Left lung (tissue), 10 donors: ENCODE results near the gene MCL1. TPM values are rescaled to one million over a fixed set of nuclear protein-coding genes. Genes with fewer than 3 reads are reported as not detected.
A peak's percentile ranks its signal among the peaks of the same experiment; 100 is the strongest.

Experiments used
- ATAC-seq: fragments of 200-7000 bp; cut with Tn5 transposase; one replicate; pipeline ENCODE4 v1.9.1; 2020; ENCODE audit warnings: moderate library complexity
- DNase-seq, 4 donors: peaks; one replicate each; pipeline ENCODE4 v3.0.0-alpha.2; 2013 to 2020
- H3K27ac ChIP-seq, 2 donors: fragments of 200-600 bp; sonication (generic) in 1 of 2; one replicate each; pipeline versions ENCODE4 v1.5.0 to v1.8.0; 2020 to 2021
- H3K27me3 ChIP-seq, 2 donors: fragments of 200-600 bp; sonication (generic) in 1 of 2; one replicate each; pipeline versions ENCODE4 v1.5.0 to v1.8.0; 2020 to 2021
- H3K36me3 ChIP-seq, 2 donors: fragments of 200-600 bp; sonication (generic) in 1 of 2; one replicate each; pipeline versions ENCODE4 v1.5.0 to v1.8.0; 2020 to 2021
- H3K4me1 ChIP-seq, 2 donors: fragments of 200-600 bp; one replicate each; pipeline ENCODE4 v1.8.0; 2021
- H3K4me3 ChIP-seq, 2 donors: fragments of 200-600 bp; sonication (generic) in 1 of 2; one replicate each; pipeline versions ENCODE4 v1.5.0 to v1.8.0; 2020 to 2021; ENCODE audit warnings: mild to moderate bottlenecking in 1 of 2
- H3K9me3 ChIP-seq, 2 donors: fragments of 200-600 bp; sonication (generic) in 1 of 2; one replicate each; pipeline versions ENCODE4 v1.5.0 to v1.8.0; 2020 to 2021
- CTCF ChIP-seq, 2 donors: fragments of 200-600 bp; sonication (generic) in 1 of 2; IDR thresholded peaks; one replicate each; pipeline versions ENCODE4 v1.5.0 to v1.8.0; 2021; ENCODE audit warnings: antibody characterized with exemption in 2 of 2
- intact Hi-C, 2 donors: fragments of 100-400 bp; cut with DNase I; formaldehyde crosslinking; loops; one replicate each; pipeline versions ENCODE4 v1.11.2 to v1.14.2; 2022
- polyA plus RNA-seq, 6 donors: library from polyadenylated mRNA; unstranded; fragments of 120-200 nt; gene quantifications; one replicate each; pipeline ENCODE4 v1.2.1, GENCODE V29; 2013; ENCODE audit not compliant: insufficient read length in 6 of 6
- total RNA-seq, 2 donors: library from RNA; stranded (reverse); fragmentation: NEBNext Ultra II Directional; extraction: Animal tissue kit (Norgen Biotek cat#: 25700); gene quantifications; one replicate each; pipeline ENCODE4 v1.2.1, GENCODE V29; 2021
- donor health status: DM: no; HTN: yes; CAD: no.
- donor health status: DM: no; HTN: no; CAD: no.

The MCL1 gene
- total and polyA plus RNA-seq, 8 donors = 114 to 280 (median 184) TPM

- intact Hi-C loops = no loop called here
- no peak for TF ChIP-seq CTCF (IDR thresholded peaks at IDR 0.05)
- peak overlapping the region; percentile 31 to 91 for H3K4me3 ChIP-seq
- H3K36me3 ChIP-seq = peaks cover 0 to 33% of the 10 kb centered on the region in 2 donors
- DNase-seq (no peak), ATAC-seq (no peak)
- H3K27me3 ChIP-seq = no peaks in the 10 kb centered on the region
- peaks cover 18 to 32% of the 10 kb centered on the region in 2 donors for H3K4me1 ChIP-seq
- peak overlapping the region; percentile 99 to 100 for H3K27ac ChIP-seq
- no peaks in the 10 kb centered on the region for H3K9me3 ChIP-seq
These were observed 684 bp upstream of the MCL1 start for GRCh38 chr1:150579945-150580642.

- peaks cover 29 to 48% of the 10 kb centered on the region in 2 donors for H3K4me1 ChIP-seq
- H3K36me3 ChIP-seq = peaks cover under 1 to 49% of the 10 kb centered on the region in 2 donors
- H3K27ac ChIP-seq = peak overlapping the region; percentile 99 to 100
- ATAC-seq (peak; percentile 14), DNase-seq (peak in 2 of 4 donors; percentile 73 to 83)
- no peaks in the 10 kb centered on the region for H3K9me3 ChIP-seq
- intact Hi-C loops = no loop called here
- no peaks in the 10 kb centered on the region for H3K27me3 ChIP-seq
- no peak for TF ChIP-seq CTCF (IDR thresholded peaks at IDR 0.05)
- H3K4me3 ChIP-seq = peak overlapping the region; percentile 75 to 91
These were observed 919 bp downstream of the MCL1 start for GRCh38 chr1:150578272-150579109.

- H3K27ac ChIP-seq = peak overlapping the region; percentile 99 to 100
- TF ChIP-seq CTCF (IDR thresholded peaks at IDR 0.05) = no peak
- H3K27me3 ChIP-seq = no peaks in the 10 kb centered on the region
- peaks cover 6 to 57% of the 10 kb centered on the region in 2 donors for H3K36me3 ChIP-seq
- intact Hi-C loops = no loop called here
- H3K4me1 ChIP-seq = peaks cover 33 to 53% of the 10 kb centered on the region in 2 donors
- peak overlapping the region; percentile 75 to 91 for H3K4me3 ChIP-seq
- DNase-seq = peak in 1 of 4 donors; percentile 55
- ATAC-seq = peak; percentile 3
- no peaks in the 10 kb centered on the region for H3K9me3 ChIP-seq
These were observed 1.7 kb downstream of the MCL1 start for GRCh38 chr1:150577557-150578271.

GRCh38 chr1:150576794-150577556 is 2.4 kb downstream of the MCL1 start:
- H3K27ac ChIP-seq = peak overlapping the region; percentile 99 to 100
- peak overlapping the region; percentile 75 to 91 for H3K4me3 ChIP-seq
- peaks cover 6 to 65% of the 10 kb centered on the region in 2 donors for H3K36me3 ChIP-seq
- peaks cover 33 to 55% of the 10 kb centered on the region in 2 donors for H3K4me1 ChIP-seq
- ATAC-seq (no peak), DNase-seq (no peak)
- intact Hi-C loops = no loop called here
- no peaks in the 10 kb centered on the region for H3K27me3 ChIP-seq
- no peaks in the 10 kb centered on the region for H3K9me3 ChIP-seq
- no peak for TF ChIP-seq CTCF (IDR thresholded peaks at IDR 0.05)
